Panc1 (cell line): ENCODE measurements around the gene SPATA21. TPM values are rescaled to one million over a fixed set of nuclear protein-coding genes. Genes with fewer than 3 reads are reported as not detected.

Experiments used
- ATAC-seq: fragments of 200-7000 bp; cut with Tn5 transposase; 2 replicates; pipeline ENCODE4 v1.9.1; 2020; ENCODE audit warnings: mild to moderate bottlenecking, moderate library complexity
- BruUV-seq: library from RNA; stranded (reverse); fragments of 400-500 nt; replicated peaks from 2 replicates; lab custom pipeline; 2021; lab: Mats Ljungman, UMichigan
- CTCF ChIA-PET: fragments of 300-600 bp; sonication (Branson Sonifier 250); formaldehyde crosslinking; loops from one replicate; lab custom pipeline; 2022; ENCODE audit warnings: antibody characterized with exemption; lab: Charles Lee
- POLR2A ChIA-PET: fragments of 300-600 bp; sonication (Branson Sonifier 250); formaldehyde crosslinking; loops from one replicate; lab custom pipeline; 2022; ENCODE audit warnings: antibody characterized with exemption; lab: Charles Lee
- DNase-seq: peaks from one replicate; pipeline ENCODE4 v3.0.0-alpha.2; 2010; ENCODE audit warnings: low read depth, low spot score
- H3K27ac ChIP-seq: 2 replicates; pipeline ENCODE4 v1.5.1; 2011; ENCODE audit warnings: mild to moderate bottlenecking, low read length, inconsistent platforms
- H3K27me3 ChIP-seq: fragments of 200-500 bp; sonication (Bioruptor generic); 2 replicates; pipeline ENCODE4 v1.6.0; 2014; ENCODE audit warnings: low read length, inconsistent platforms; ENCODE audit not compliant: control insufficient read depth, insufficient read depth
- H3K36me3 ChIP-seq: fragments of 200-500 bp; sonication (Bioruptor generic); 2 replicates; pipeline ENCODE4 v1.5.1; 2014; ENCODE audit warnings: inconsistent platforms, mild to moderate bottlenecking, low read length, moderate library complexity; ENCODE audit not compliant: control insufficient read depth, insufficient read depth
- H3K4me1 ChIP-seq: 2 replicates; pipeline ENCODE4 v1.5.1; 2011; ENCODE audit warnings: inconsistent platforms, mild to moderate bottlenecking, low read length, moderate library complexity; ENCODE audit not compliant: control insufficient read depth, insufficient read depth
- H3K4me3 ChIP-seq, 2 experiments: 2 replicates each; pipeline ENCODE4 v1.5.1; 2011 to 2012; ENCODE audit warnings: low read depth in 2 of 2, low read length in 2 of 2, mild to moderate bottlenecking in 2 of 2, inconsistent platforms in 1 of 2, moderate library complexity in 1 of 2
- H3K9me3 ChIP-seq: fragments of 200-500 bp; sonication (Bioruptor generic); 2 replicates; pipeline ENCODE4 v1.5.1; 2014; ENCODE audit warnings: low read depth, mild to moderate bottlenecking, inconsistent platforms, low read length, moderate library complexity; ENCODE audit not compliant: control insufficient read depth, insufficient read depth
- POLR2AphosphoS5 ChIP-seq: IDR thresholded peaks from 2 replicates; pipeline ENCODE4 v1.6.1; 2012; ENCODE audit warnings: mild to moderate bottlenecking, low read depth, low read length, moderate library complexity
- SIN3A ChIP-seq: IDR thresholded peaks from 2 replicates; pipeline ENCODE4 v1.6.1; 2012; ENCODE audit warnings: low read depth, mild to moderate bottlenecking, low read length, moderate library complexity, borderline replicate concordance; ENCODE audit not compliant: insufficient read depth
- TCF7L2 ChIP-seq: IDR thresholded peaks from 2 replicates; pipeline ENCODE4 v1.6.1; 2011; ENCODE audit warnings: mild to moderate bottlenecking, low read depth, low read length, inconsistent platforms
- in situ Hi-C: cut with HindIII; loops from 2 replicates; pipeline ENCODE4 v1.10.0; 2016; ENCODE audit warnings: low sequenced_read_pairs, low pct_unique_long_range_greater_than_20kb
- intact Hi-C: fragments of 100-400 bp; cut with micrococcal nuclease; formaldehyde crosslinking; loops from one replicate; pipeline ENCODE4 v1.10.0; 2022; ENCODE audit not compliant: unreplicated experiment
- total RNA-seq: library from RNA; stranded (reverse); gene quantifications from one replicate; pipeline ENCODE4 v1.2.1, GENCODE V29; 2021; ENCODE audit not compliant: unreplicated experiment
- TF ChIP-seq, protein P1 (sequence below): fragments of 450-650 bp; IDR thresholded peaks from 2 replicates; pipeline ENCODE4 v1.5.1; 2017; ENCODE audit warnings: mild to moderate bottlenecking
- TF ChIP-seq, protein P2 (sequence below), 2 experiments: IDR thresholded peaks; 2 replicates each; pipeline ENCODE4 v1.6.1; 2011 to 2012; ENCODE audit warnings: low read depth in 2 of 2, control low read depth in 1 of 2, low read length in 1 of 2, mild to moderate bottlenecking in 1 of 2, moderate library complexity in 1 of 2; ENCODE audit not compliant: insufficient read depth in 1 of 2

SPATA21 gene
- total RNA-seq, 1 experiment from 2014 or later: not detected

DNA sequence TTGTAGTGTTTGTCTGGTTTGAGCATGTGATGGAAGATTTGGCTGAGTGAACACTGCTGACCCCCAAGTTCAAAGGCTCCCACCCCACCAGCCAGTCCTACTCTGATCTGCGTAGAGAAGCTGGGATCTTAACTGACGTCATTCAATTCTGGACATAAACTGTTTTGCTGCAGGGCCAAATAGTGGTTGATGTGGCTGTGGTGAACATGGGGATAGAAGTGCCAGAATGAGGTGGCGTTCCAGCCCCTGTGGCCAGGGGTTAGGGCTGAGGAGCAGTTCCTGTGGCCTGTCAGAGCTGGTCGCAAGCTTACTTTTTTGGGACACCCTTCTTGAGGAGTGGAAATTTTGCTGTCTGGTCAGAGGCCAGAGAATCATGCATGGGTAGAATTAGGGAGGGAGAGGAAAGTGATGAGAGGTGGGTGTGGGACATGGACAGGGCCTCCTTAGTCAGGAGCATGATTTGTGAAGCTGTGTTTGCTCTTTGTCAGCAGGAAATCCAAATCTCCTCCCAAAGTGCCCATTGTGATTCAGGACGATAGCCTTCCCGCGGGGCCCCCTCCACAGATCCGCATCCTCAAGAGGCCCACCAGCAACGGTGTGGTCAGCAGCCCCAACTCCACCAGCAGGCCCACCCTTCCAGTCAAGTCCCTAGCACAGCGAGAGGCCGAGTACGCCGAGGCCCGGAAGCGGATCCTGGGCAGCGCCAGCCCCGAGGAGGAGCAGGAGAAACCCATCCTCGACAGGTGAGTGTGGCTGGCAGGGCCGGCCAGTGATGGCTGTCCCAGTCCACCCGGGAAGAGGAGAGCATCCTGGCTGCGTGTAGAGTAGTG, 44.3 kb downstream of the SPATA21 start:
- CTCF ChIA-PET: no interaction called here
- Histone ChIP-seq H3K4me1 (peaks cover 50% of the 10 kb centered on the region), H3K27me3 (no peaks in the 10 kb centered on the region), H3K36me3 (no peaks in the 10 kb centered on the region), H3K9me3 (no peaks in the 10 kb centered on the region), H3K27ac (peak overlapping the region; percentile 44; the same call in 1 of the 2 replicates), H3K4me3 (no peak overlapping the region)
- no peak for TF ChIP-seq TCF7L2
- TF ChIP-seq, protein P1, sequence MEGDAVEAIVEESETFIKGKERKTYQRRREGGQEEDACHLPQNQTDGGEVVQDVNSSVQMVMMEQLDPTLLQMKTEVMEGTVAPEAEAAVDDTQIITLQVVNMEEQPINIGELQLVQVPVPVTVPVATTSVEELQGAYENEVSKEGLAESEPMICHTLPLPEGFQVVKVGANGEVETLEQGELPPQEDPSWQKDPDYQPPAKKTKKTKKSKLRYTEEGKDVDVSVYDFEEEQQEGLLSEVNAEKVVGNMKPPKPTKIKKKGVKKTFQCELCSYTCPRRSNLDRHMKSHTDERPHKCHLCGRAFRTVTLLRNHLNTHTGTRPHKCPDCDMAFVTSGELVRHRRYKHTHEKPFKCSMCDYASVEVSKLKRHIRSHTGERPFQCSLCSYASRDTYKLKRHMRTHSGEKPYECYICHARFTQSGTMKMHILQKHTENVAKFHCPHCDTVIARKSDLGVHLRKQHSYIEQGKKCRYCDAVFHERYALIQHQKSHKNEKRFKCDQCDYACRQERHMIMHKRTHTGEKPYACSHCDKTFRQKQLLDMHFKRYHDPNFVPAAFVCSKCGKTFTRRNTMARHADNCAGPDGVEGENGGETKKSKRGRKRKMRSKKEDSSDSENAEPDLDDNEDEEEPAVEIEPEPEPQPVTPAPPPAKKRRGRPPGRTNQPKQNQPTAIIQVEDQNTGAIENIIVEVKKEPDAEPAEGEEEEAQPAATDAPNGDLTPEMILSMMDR: no peak
- no peak for TF ChIP-seq POLR2AphosphoS5
- TF ChIP-seq SIN3A: no peak
- TF ChIP-seq, protein P2, sequence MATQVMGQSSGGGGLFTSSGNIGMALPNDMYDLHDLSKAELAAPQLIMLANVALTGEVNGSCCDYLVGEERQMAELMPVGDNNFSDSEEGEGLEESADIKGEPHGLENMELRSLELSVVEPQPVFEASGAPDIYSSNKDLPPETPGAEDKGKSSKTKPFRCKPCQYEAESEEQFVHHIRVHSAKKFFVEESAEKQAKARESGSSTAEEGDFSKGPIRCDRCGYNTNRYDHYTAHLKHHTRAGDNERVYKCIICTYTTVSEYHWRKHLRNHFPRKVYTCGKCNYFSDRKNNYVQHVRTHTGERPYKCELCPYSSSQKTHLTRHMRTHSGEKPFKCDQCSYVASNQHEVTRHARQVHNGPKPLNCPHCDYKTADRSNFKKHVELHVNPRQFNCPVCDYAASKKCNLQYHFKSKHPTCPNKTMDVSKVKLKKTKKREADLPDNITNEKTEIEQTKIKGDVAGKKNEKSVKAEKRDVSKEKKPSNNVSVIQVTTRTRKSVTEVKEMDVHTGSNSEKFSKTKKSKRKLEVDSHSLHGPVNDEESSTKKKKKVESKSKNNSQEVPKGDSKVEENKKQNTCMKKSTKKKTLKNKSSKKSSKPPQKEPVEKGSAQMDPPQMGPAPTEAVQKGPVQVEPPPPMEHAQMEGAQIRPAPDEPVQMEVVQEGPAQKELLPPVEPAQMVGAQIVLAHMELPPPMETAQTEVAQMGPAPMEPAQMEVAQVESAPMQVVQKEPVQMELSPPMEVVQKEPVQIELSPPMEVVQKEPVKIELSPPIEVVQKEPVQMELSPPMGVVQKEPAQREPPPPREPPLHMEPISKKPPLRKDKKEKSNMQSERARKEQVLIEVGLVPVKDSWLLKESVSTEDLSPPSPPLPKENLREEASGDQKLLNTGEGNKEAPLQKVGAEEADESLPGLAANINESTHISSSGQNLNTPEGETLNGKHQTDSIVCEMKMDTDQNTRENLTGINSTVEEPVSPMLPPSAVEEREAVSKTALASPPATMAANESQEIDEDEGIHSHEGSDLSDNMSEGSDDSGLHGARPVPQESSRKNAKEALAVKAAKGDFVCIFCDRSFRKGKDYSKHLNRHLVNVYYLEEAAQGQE (IDR thresholded peaks at IDR 0.05; ENCODE audit: insufficient read depth in 1 of 2, low read depth in 2 of 2, low read length in 1 of 2): no peak
- POLR2A ChIA-PET: no interaction called here
- DNase-seq (no peak), ATAC-seq (no peak; the same call in 1 of the 2 replicates)
- no TSS peak for BruUV-seq
- in situ Hi-C loops (no loop called here), intact Hi-C loops (no loop called here)

DNA sequence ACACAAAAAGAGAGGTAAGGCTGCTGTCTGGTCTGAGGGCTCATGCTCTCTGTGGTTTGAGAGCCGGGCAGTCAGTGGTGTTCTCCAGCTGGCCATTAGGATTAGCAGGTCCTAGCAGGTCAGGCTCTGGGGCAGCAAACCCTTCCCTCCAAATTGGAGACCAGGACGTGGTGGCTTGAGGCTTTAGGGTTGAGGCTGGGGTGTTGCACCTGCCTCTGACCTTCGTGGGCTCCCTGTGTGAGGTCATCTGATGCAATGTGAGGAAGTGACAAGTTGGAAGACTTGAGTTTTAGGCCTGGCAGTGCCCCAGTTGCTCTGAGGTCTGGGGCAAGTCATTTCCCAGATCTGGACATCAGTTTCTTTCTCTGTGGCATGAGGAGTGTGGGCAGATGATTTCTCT, 45.8 kb downstream of the SPATA21 start:
- no peaks in the 10 kb centered on the region for H3K27me3 ChIP-seq
- no peak for DNase-seq
- H3K4me3 ChIP-seq: no peak overlapping the region
- intact Hi-C loops (no loop called here), in situ Hi-C loops (no loop called here)
- ChIA-PET CTCF (no interaction called here), POLR2A (interaction anchor here (0.8 kb wide), 1 partner anchor 13 kb away, joined by 3 read pairs; no protein-coding TSS in a partner anchor)
- no peak for ATAC-seq
- TF ChIP-seq POLR2AphosphoS5: no peak
- TF ChIP-seq TCF7L2: no peak
- no peak for TF ChIP-seq SIN3A
- TF ChIP-seq, protein P2 (IDR thresholded peaks at IDR 0.05; ENCODE audit: insufficient read depth in 1 of 2, low read depth in 2 of 2, low read length in 1 of 2): no peak
- TF ChIP-seq, protein P1: no peak
- no peaks in the 10 kb centered on the region for H3K36me3 ChIP-seq
- peaks cover 59% of the 10 kb centered on the region for H3K4me1 ChIP-seq
- peak overlapping the region; percentile 44 for H3K27ac ChIP-seq
- no TSS peak for BruUV-seq
- H3K9me3 ChIP-seq: no peaks in the 10 kb centered on the region
